Breast epithelium (tissue), 4 donors: ENCODE results near the gene E2F4. TPM values are rescaled to one million over a fixed set of nuclear protein-coding genes. Genes with fewer than 3 reads are reported as not detected.

Experiments
- DNase-seq, 2 donors: peaks; one replicate each; pipeline ENCODE4 v3.0.0-alpha.2; 2019; ENCODE audit warnings: low spot score in 2 of 2
- H3K27ac ChIP-seq, 2 donors: fragments of 200-600 bp; sonication (generic) in 1 of 2; one replicate each; pipeline ENCODE4 v1.5.1; 2016 to 2019; ENCODE audit warnings: mild to moderate bottlenecking in 1 of 2
- H3K27me3 ChIP-seq, 2 donors: fragments of 200-600 bp; sonication (generic) in 1 of 2; one replicate each; pipeline versions ENCODE4 v1.5.1 to v1.6.0; 2017 to 2019; ENCODE audit warnings: control low read depth in 1 of 2, mild to moderate bottlenecking in 1 of 2
- H3K36me3 ChIP-seq: fragments of 200-600 bp; one replicate; pipeline ENCODE4 v1.5.1; 2019
- H3K4me1 ChIP-seq, 2 donors: fragments of 200-600 bp; sonication (generic); one replicate each; pipeline ENCODE4 v1.5.1; 2016 to 2019; ENCODE audit warnings: control low read depth in 1 of 2
- H3K4me3 ChIP-seq, 3 donors: fragments of 200-600 bp; sonication (generic); 1 replicate in 2 of 3; 2 replicates in 1 of 3; pipeline ENCODE4 v1.5.1; 2016 to 2019; ENCODE audit warnings: mild to moderate bottlenecking in 3 of 3, moderate library complexity in 2 of 3
- H3K9me3 ChIP-seq, 2 donors: fragments of 200-600 bp; sonication (generic) in 1 of 2; one replicate each; pipeline ENCODE4 v1.5.1; 2016 to 2019; ENCODE audit warnings: control low read depth in 1 of 2
- CTCF ChIP-seq, 3 donors: fragments of 450-650 bp; IDR thresholded peaks; one replicate each; pipeline ENCODE4 v1.5.1; 2016 to 2017; ENCODE audit warnings: antibody characterized with exemption in 3 of 3, mild to moderate bottlenecking in 3 of 3, moderate library complexity in 3 of 3
- POLR2A ChIP-seq: fragments of 450-650 bp; IDR thresholded peaks from one replicate; pipeline ENCODE4 v1.6.1; 2016; ENCODE audit warnings: antibody characterized with exemption, mild to moderate bottlenecking, moderate library complexity
- POLR2AphosphoS5 ChIP-seq, 3 donors: sonication (generic); formaldehyde crosslinking; IDR thresholded peaks; one replicate each; pipeline ENCODE4 v1.6.1; 2017; ENCODE audit warnings: antibody characterized with exemption in 3 of 3
- intact Hi-C: fragments of 100-400 bp; cut with DNase I; formaldehyde crosslinking; loops from one replicate; pipeline ENCODE4 v1.15.1; 2023; ENCODE audit warnings: low total_unique reads
- total RNA-seq, 3 donors: library from RNA; depleted of rRNA; stranded (reverse); fragments of >200 nt; gene quantifications; one replicate each; pipeline ENCODE4 v1.1.0, GENCODE V29; 2016

E2F4 gene
- total RNA-seq, 3 donors from 2014 or later, result 74.1 to 86.9 (median 76.1) TPM

- Histone ChIP-seq H3K9me3 (no peaks in the 10 kb centered on the region), H3K4me3 (no peak overlapping the region), H3K27ac (no peak overlapping the region), H3K27me3 (no peaks in the 10 kb centered on the region), H3K4me1 (no peaks in the 10 kb centered on the region), H3K36me3 (no peaks in the 10 kb centered on the region)
- TF ChIP-seq POLR2AphosphoS5 (IDR thresholded peaks at IDR 0.05) (no peak), CTCF (IDR thresholded peaks at IDR 0.05) (no peak), POLR2A (no peak)
- no peak for DNase-seq
- intact Hi-C loops, result no loop called here
Measured at GRCh38 chr16:67216612-67217490, 24.9 kb downstream of the E2F4 start.

DNA sequence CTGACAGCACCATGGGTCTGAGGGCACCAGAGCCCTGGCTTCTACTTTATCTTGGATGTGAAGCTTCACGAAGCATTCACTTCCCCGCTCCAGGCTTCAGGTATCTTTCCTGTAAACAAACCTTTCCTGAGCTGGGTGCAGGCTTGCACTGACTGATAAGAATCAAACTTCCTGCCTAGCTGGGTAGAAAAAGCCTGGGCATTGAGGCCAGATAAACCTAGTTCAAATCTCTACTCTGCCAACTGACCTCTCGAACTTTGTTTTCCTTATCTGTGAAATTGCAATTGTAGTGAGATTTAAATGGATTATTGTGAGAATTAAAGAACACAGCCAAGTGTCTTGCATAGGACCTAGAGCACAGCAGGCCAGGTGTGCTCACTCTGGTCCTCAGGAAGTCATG, 32.0 kb downstream of the E2F4 start:
- intact Hi-C loops, result no loop called here
- no peak for DNase-seq
- H3K9me3 ChIP-seq, result no peaks in the 10 kb centered on the region
- H3K27me3 ChIP-seq, result no peaks in the 10 kb centered on the region
- H3K36me3 ChIP-seq, result no peaks in the 10 kb centered on the region
- TF ChIP-seq POLR2A (no peak), POLR2AphosphoS5 (IDR thresholded peaks at IDR 0.05) (no peak), CTCF (IDR thresholded peaks at IDR 0.05) (no peak)
- no peak overlapping the region for H3K27ac ChIP-seq
- H3K4me1 ChIP-seq, result peaks cover 5 to 6% of the 10 kb centered on the region in 2 donors
- H3K4me3 ChIP-seq, result no peak overlapping the region

- H3K4me3 ChIP-seq, result peak overlapping the region; percentile 63 to 95 (median 84)
- TF ChIP-seq POLR2A (no peak), POLR2AphosphoS5 (IDR thresholded peaks at IDR 0.05) (no peak), CTCF (IDR thresholded peaks at IDR 0.05) (peak in 1 of 3 donors; percentile 25)
- DNase-seq, result no peak
- H3K36me3 ChIP-seq, result peaks cover 6% of the 10 kb centered on the region
- H3K27ac ChIP-seq, result peak overlapping the region; percentile 81 to 85
- no peaks in the 10 kb centered on the region for H3K9me3 ChIP-seq
- H3K27me3 ChIP-seq, result no peaks in the 10 kb centered on the region
- peaks cover 5 to 6% of the 10 kb centered on the region in 2 donors for H3K4me1 ChIP-seq
- intact Hi-C loops, result no loop called here
Measured at GRCh38 chr16:67226295-67226803, 34.4 kb downstream of the E2F4 start.

DNA sequence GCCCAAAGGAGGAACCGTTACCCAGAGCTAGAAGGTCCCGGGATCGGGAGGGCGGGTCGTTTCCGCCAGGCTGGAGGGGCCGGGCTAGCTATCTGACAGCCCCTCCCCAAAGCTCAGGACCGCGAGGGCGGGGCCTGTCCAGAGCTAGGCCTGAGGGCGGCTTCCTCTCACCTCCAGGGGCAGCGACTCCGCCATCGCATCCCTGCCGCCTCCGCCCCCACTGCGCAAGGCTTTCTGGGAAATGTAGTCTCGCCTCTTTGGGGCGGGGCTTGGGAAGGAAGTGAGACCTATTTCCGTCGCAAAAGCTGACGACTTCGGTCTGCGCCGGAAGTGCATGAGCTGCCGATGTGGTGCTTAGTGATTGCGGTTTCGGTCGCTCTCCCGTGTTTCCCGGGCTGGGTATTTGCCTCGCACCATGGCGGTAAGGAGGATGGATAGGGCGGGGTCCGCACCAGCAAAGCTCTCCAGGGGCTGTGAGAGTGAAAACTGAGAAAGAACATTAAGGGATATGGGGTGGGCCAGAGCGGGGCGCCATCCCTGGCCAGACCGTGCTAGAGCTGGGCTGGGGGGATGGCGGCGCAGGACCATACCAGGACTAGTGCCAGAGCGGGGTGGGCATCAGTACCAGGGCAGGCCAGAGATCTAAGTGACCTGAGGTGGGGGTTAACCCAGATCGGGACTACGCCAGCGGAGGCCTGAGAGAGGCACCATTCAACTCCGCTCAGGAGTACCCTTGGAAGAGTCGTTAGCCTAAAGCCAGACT, 35.0 kb downstream of the E2F4 start, which contains the start of gene TMEM208:
TMEM208 (plus strand) TSS at position 327 of the 763 bp plus-strand sequence; CDS start at position 416, 89 bp downstream.
- peak; percentile 95 to 96 for DNase-seq
- H3K9me3 ChIP-seq, result no peaks in the 10 kb centered on the region
- peaks cover 5 to 6% of the 10 kb centered on the region in 2 donors for H3K4me1 ChIP-seq
- H3K27me3 ChIP-seq, result no peaks in the 10 kb centered on the region
- H3K36me3 ChIP-seq, result peaks cover 6% of the 10 kb centered on the region
- peak within 1 kb of the TSS; percentile 63 to 95 (median 84) for H3K4me3 ChIP-seq
- intact Hi-C loops, result no loop called here
- TF ChIP-seq POLR2AphosphoS5 (IDR thresholded peaks at IDR 0.05) (peak; percentile 98 to 100 (median 98)), POLR2A (peak; percentile 84), CTCF (IDR thresholded peaks at IDR 0.05) (no peak)
- H3K27ac ChIP-seq, result peak within 1 kb of the TSS; percentile 81 to 85
